ENCODE measurements around the gene PID1.

GRCh38 chr2:229175497-229175863 lies 95.6 kb downstream of the PID1 start:
- no peak for TF ChIP-seq CTCF (IDR thresholded peaks at IDR 0.05)
- no peak for TF ChIP-seq POLR2A (IDR thresholded peaks at IDR 0.05)
